Stomach (tissue), 4 donors: Measurements from ENCODE around the gene USP36.

Experiments used
- POLR2A ChIP-seq, 4 donors: fragments of 450-650 bp; IDR thresholded peaks; one replicate each; pipeline ENCODE4 v1.6.1; 2016; ENCODE audit warnings: antibody characterized with exemption in 4 of 4, control low read depth in 2 of 4, mild to moderate bottlenecking in 1 of 4, moderate library complexity in 1 of 4
- POLR2AphosphoS5 ChIP-seq, 3 donors: sonication (generic); formaldehyde crosslinking; IDR thresholded peaks; one replicate each; pipeline ENCODE4 v1.6.1; 2016; ENCODE audit warnings: antibody characterized with exemption in 3 of 3
- TF ChIP-seq, protein P1 (sequence below), 7 experiments: fragments of 450-650 bp in 4 of 7; fragments of 200-600 bp in 3 of 7; sonication (generic) in 3 of 7; IDR thresholded peaks; one replicate each; pipeline ENCODE4 v1.5.1; 2016 to 2019; ENCODE audit warnings: antibody characterized with exemption in 7 of 7, control low read depth in 2 of 7, mild to moderate bottlenecking in 1 of 7

DNA sequence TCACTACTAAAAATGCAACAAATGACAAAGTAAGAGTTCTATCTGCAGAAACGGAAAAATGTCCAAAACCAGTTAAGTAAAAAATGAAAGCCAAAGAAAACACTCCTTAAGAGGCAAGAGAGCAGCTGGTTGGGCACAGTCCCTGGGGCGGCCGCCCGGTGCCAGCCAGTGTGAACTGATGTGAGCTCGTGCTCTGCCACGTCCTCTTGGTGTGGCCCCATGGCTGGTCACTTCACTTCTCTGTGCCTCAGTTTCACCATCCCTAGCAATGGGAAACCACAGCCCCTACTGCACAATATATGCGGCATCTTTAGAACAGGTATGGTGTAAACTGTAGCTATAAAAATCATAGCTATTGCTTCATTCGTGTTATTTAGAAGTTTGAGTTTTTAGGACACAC is 21.2 kb downstream of the USP36 start:
- TF ChIP-seq, protein P1, sequence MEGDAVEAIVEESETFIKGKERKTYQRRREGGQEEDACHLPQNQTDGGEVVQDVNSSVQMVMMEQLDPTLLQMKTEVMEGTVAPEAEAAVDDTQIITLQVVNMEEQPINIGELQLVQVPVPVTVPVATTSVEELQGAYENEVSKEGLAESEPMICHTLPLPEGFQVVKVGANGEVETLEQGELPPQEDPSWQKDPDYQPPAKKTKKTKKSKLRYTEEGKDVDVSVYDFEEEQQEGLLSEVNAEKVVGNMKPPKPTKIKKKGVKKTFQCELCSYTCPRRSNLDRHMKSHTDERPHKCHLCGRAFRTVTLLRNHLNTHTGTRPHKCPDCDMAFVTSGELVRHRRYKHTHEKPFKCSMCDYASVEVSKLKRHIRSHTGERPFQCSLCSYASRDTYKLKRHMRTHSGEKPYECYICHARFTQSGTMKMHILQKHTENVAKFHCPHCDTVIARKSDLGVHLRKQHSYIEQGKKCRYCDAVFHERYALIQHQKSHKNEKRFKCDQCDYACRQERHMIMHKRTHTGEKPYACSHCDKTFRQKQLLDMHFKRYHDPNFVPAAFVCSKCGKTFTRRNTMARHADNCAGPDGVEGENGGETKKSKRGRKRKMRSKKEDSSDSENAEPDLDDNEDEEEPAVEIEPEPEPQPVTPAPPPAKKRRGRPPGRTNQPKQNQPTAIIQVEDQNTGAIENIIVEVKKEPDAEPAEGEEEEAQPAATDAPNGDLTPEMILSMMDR (IDR thresholded peaks at IDR 0.05), result no peak
- no peak for TF ChIP-seq POLR2AphosphoS5 (IDR thresholded peaks at IDR 0.05)
- no peak for TF ChIP-seq POLR2A (IDR thresholded peaks at IDR 0.05)
